Activated naive CD8-positive, alpha-beta T cell treated with anti-CD3 and anti-CD28 coated beads, Interleukin-2, amount 10 ng/mL, durations not matched to agents 7 days and 5 days (primary cell): ENCODE data around the gene RMP24.
A peak's percentile ranks its signal among the peaks of the same experiment; 100 is the strongest.

Source experiments
- ATAC-seq: fragments of 150-1000 bp; cut with Tn5 transposase; one replicate; pipeline ENCODE4 v1.10.0; 2021; ENCODE audit warnings: low read depth, moderate library complexity
- POLR2A ChIA-PET: fragments of 350-600 bp; sonication (Branson Sonifier 250); formaldehyde crosslinking; loops from one replicate; lab custom pipeline; 2021; ENCODE audit warnings: antibody characterized with exemption; lab: Charles Lee
- DNase-seq: peaks from one replicate; pipeline ENCODE4 v3.0.0; 2021
- H3K27ac Mint-ChIP-seq: one replicate; pipeline ENCODE4 v1.8.0; 2022; ENCODE audit warnings: mild to moderate bottlenecking, mixed read lengths
- H3K27me3 Mint-ChIP-seq: one replicate; pipeline ENCODE4 v1.8.0; 2022; ENCODE audit warnings: mild to moderate bottlenecking, moderate library complexity, mixed read lengths
- H3K36me3 Mint-ChIP-seq: one replicate; pipeline ENCODE4 v1.8.0; 2021; ENCODE audit warnings: mild to moderate bottlenecking, mixed read lengths
- H3K4me1 Mint-ChIP-seq: one replicate; pipeline ENCODE4 v1.8.0; 2021; ENCODE audit warnings: mixed read lengths
- H3K4me3 Mint-ChIP-seq: one replicate; pipeline ENCODE4 v1.8.0; 2022; ENCODE audit warnings: mild to moderate bottlenecking, moderate library complexity, mixed read lengths
- H3K9me3 Mint-ChIP-seq: one replicate; pipeline ENCODE4 v1.8.0; 2021; ENCODE audit warnings: mixed read lengths

Gene RMP24

GRCh38 chr18:35974181-35974580 is 1.7 kb downstream of the RMP24 start:
- DNase-seq (no peak), ATAC-seq (no peak)
- Mint-ChIP-seq H3K27me3 (no peaks in the 10 kb centered on the region), H3K9me3 (no peaks in the 10 kb centered on the region), H3K36me3 (peaks cover 34% of the 10 kb centered on the region), H3K4me3 (peak overlapping the region; percentile 89), H3K27ac (peak overlapping the region; percentile 93), H3K4me1 (peaks cover 30% of the 10 kb centered on the region)
- POLR2A ChIA-PET, result interaction anchor here (2.5 kb wide), 1 partner anchor 155 kb away, joined by 12 read pairs; the partner anchor contains the start of genes ELP2 and SLC39A6

- POLR2A ChIA-PET, result no interaction called here
- DNase-seq (no peak), ATAC-seq (no peak)
- Mint-ChIP-seq H3K4me3 (no peak overlapping the region), H3K36me3 (peaks cover 51% of the 10 kb centered on the region), H3K27me3 (no peaks in the 10 kb centered on the region), H3K9me3 (no peaks in the 10 kb centered on the region), H3K4me1 (peaks cover 4% of the 10 kb centered on the region), H3K27ac (no peak overlapping the region)
Observed at GRCh38 chr18:35979112-35979511, 6.6 kb downstream of the RMP24 start.

- DNase-seq (no peak), ATAC-seq (no peak)
- POLR2A ChIA-PET, result no interaction called here
- Mint-ChIP-seq H3K36me3 (peaks cover 36% of the 10 kb centered on the region), H3K9me3 (no peaks in the 10 kb centered on the region), H3K4me3 (no peak overlapping the region), H3K27ac (no peak overlapping the region), H3K4me1 (no peaks in the 10 kb centered on the region), H3K27me3 (no peaks in the 10 kb centered on the region)
Observed at GRCh38 chr18:35982409-35983114, 10.1 kb downstream of the RMP24 start.

GRCh38 chr18:35983147-35983546 is 10.7 kb downstream of the RMP24 start:
- peaks cover 32% of the 10 kb centered on the region for H3K36me3 Mint-ChIP-seq
- no peaks in the 10 kb centered on the region for H3K27me3 Mint-ChIP-seq
- no peak overlapping the region for H3K27ac Mint-ChIP-seq
- ATAC-seq (no peak), DNase-seq (no peak)
- no peaks in the 10 kb centered on the region for H3K9me3 Mint-ChIP-seq
- no peak overlapping the region for H3K4me3 Mint-ChIP-seq
- POLR2A ChIA-PET, result no interaction called here
- H3K4me1 Mint-ChIP-seq, result no peaks in the 10 kb centered on the region

GRCh38 chr18:35983818-35984217 is 11.3 kb downstream of the RMP24 start:
- no peak for DNase-seq
- Mint-ChIP-seq H3K9me3 (no peaks in the 10 kb centered on the region), H3K36me3 (peaks cover 26% of the 10 kb centered on the region), H3K4me3 (no peak overlapping the region), H3K4me1 (no peaks in the 10 kb centered on the region), H3K27ac (no peak overlapping the region), H3K27me3 (no peaks in the 10 kb centered on the region)
- POLR2A ChIA-PET, result no interaction called here
- no peak for ATAC-seq

GRCh38 chr18:35991696-35992095 is 19.2 kb downstream of the RMP24 start:
- Mint-ChIP-seq H3K36me3 (peaks cover 6% of the 10 kb centered on the region), H3K9me3 (no peaks in the 10 kb centered on the region), H3K27me3 (no peaks in the 10 kb centered on the region), H3K4me1 (no peaks in the 10 kb centered on the region), H3K4me3 (no peak overlapping the region), H3K27ac (no peak overlapping the region)
- no peak for DNase-seq
- POLR2A ChIA-PET, result no interaction called here
- ATAC-seq, result no peak

- Mint-ChIP-seq H3K27ac (no peak overlapping the region), H3K9me3 (no peaks in the 10 kb centered on the region), H3K27me3 (no peaks in the 10 kb centered on the region), H3K4me3 (no peak overlapping the region), H3K36me3 (peaks cover 4% of the 10 kb centered on the region), H3K4me1 (no peaks in the 10 kb centered on the region)
- POLR2A ChIA-PET, result no interaction called here
- DNase-seq, result no peak
- ATAC-seq, result no peak
Observed at GRCh38 chr18:35993013-35993412, 20.5 kb downstream of the RMP24 start.

- DNase-seq, result no peak
- no peak overlapping the region for H3K27ac Mint-ChIP-seq
- no peaks in the 10 kb centered on the region for H3K27me3 Mint-ChIP-seq
- H3K36me3 Mint-ChIP-seq, result no peaks in the 10 kb centered on the region
- H3K4me3 Mint-ChIP-seq, result no peak overlapping the region
- ATAC-seq, result no peak
- H3K4me1 Mint-ChIP-seq, result peaks cover 6% of the 10 kb centered on the region
- H3K9me3 Mint-ChIP-seq, result no peaks in the 10 kb centered on the region
- POLR2A ChIA-PET, result no interaction called here
Observed at GRCh38 chr18:35998967-35999366, 26.5 kb downstream of the RMP24 start.

GRCh38 chr18:35999925-36000324 is 27.4 kb downstream of the RMP24 start:
- no peak for ATAC-seq
- Mint-ChIP-seq H3K27ac (no peak overlapping the region), H3K4me1 (peaks cover 6% of the 10 kb centered on the region), H3K9me3 (no peaks in the 10 kb centered on the region), H3K27me3 (no peaks in the 10 kb centered on the region), H3K4me3 (no peak overlapping the region), H3K36me3 (no peaks in the 10 kb centered on the region)
- POLR2A ChIA-PET, result no interaction called here
- no peak for DNase-seq

- Mint-ChIP-seq H3K27me3 (no peaks in the 10 kb centered on the region), H3K4me1 (peaks cover 6% of the 10 kb centered on the region), H3K9me3 (no peaks in the 10 kb centered on the region), H3K27ac (no peak overlapping the region), H3K36me3 (peaks cover 1% of the 10 kb centered on the region), H3K4me3 (no peak overlapping the region)
- DNase-seq, result no peak
- POLR2A ChIA-PET, result no interaction called here
- ATAC-seq, result no peak
Observed at GRCh38 chr18:36006997-36007396, 34.5 kb downstream of the RMP24 start.

GRCh38 chr18:36009214-36009613 is 36.7 kb downstream of the RMP24 start:
- H3K27me3 Mint-ChIP-seq, result no peaks in the 10 kb centered on the region
- H3K9me3 Mint-ChIP-seq, result no peaks in the 10 kb centered on the region
- H3K4me1 Mint-ChIP-seq, result no peaks in the 10 kb centered on the region
- POLR2A ChIA-PET, result no interaction called here
- H3K27ac Mint-ChIP-seq, result no peak overlapping the region
- peaks cover 3% of the 10 kb centered on the region for H3K36me3 Mint-ChIP-seq
- no peak for DNase-seq
- no peak for ATAC-seq
- no peak overlapping the region for H3K4me3 Mint-ChIP-seq

- Mint-ChIP-seq H3K27ac (no peak overlapping the region), H3K36me3 (peaks cover 3% of the 10 kb centered on the region), H3K4me1 (no peaks in the 10 kb centered on the region), H3K4me3 (no peak overlapping the region), H3K9me3 (no peaks in the 10 kb centered on the region), H3K27me3 (no peaks in the 10 kb centered on the region)
- no peak for DNase-seq
- no peak for ATAC-seq
- POLR2A ChIA-PET, result no interaction called here
Observed at GRCh38 chr18:36012891-36013290, 40.4 kb downstream of the RMP24 start.

GRCh38 chr18:36015629-36016028 is 43.1 kb downstream of the RMP24 start:
- Mint-ChIP-seq H3K9me3 (no peaks in the 10 kb centered on the region), H3K36me3 (peaks cover 1% of the 10 kb centered on the region), H3K4me1 (no peaks in the 10 kb centered on the region), H3K27me3 (no peaks in the 10 kb centered on the region), H3K4me3 (no peak overlapping the region), H3K27ac (no peak overlapping the region)
- ATAC-seq (no peak), DNase-seq (no peak)
- POLR2A ChIA-PET, result no interaction called here

- DNase-seq, result no peak
- POLR2A ChIA-PET, result interaction anchor here (1.0 kb wide), 1 partner anchor 112 kb away, joined by 3 read pairs; the partner anchor contains the start of gene SLC39A6
- ATAC-seq, result no peak
Observed at GRCh38 chr18:36017232-36017631, 44.8 kb downstream of the RMP24 start.

More at GRCh38 chr18:36017232-36017631, 44.8 kb downstream of the RMP24 start:
- Mint-ChIP-seq H3K27ac (no peak overlapping the region), H3K9me3 (no peaks in the 10 kb centered on the region), H3K36me3 (peaks cover 1% of the 10 kb centered on the region), H3K4me3 (no peak overlapping the region), H3K4me1 (no peaks in the 10 kb centered on the region), H3K27me3 (no peaks in the 10 kb centered on the region)
